Endometrium (tissue), 2 donors: ENCODE measurements around the gene MBP.
A peak's percentile ranks its signal among the peaks of the same experiment; 100 is the strongest.
"Not testable (repeated sequence)": the region's sequence is repeated elsewhere in the genome, so short reads cannot be mapped to it uniquely, and the experiment has no call there.

Experiments used
- FAIRE-seq: peaks from 2 replicates; lab custom pipeline; 2012; peaks lifted over from hg19 to GRCh38; lab: Jason Lieb, UNC
- donor health status: control.
- donor health status: control.

The MBP gene

DNA sequence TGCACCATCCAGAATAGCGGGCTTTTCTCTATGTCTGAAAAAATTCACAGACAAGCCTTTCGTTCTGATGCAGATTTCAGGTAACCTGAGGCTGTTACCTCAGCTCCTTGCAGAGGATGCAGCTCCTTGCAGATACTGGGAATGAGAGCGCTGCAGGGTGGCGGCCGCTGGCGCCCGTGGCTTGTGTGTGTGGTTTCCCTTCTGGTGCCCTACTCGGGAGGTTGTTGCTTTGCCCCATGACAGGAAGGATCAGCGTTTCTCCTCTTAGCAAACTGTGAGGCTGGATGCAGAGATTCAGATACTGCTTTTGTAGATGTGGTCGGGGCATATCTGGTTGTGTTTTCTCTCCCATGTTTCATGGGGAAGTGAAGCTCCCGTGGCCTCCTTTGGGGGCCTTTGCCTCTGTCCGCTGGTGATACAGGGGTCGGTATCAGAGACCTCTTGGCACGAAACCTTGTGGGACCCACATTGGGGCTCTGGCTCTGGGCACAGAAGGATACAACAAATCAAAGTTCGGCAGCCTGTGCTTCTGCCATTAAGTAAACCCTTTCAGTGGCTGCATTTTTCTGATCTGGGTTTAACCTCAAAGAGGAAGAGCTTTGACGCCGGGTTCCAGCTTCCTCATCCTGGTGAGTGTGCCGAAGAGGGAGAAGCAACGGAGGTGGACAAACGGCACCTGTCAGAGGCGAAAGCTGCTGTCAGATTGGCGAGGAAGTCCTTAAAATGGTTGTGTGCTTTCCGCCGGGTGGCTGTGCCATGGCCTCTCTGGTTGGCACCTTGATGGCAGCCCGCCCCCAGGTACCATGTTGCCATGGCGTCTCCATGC, 127.8 kb downstream of the MBP start:
- no peak for FAIRE-seq

DNA sequence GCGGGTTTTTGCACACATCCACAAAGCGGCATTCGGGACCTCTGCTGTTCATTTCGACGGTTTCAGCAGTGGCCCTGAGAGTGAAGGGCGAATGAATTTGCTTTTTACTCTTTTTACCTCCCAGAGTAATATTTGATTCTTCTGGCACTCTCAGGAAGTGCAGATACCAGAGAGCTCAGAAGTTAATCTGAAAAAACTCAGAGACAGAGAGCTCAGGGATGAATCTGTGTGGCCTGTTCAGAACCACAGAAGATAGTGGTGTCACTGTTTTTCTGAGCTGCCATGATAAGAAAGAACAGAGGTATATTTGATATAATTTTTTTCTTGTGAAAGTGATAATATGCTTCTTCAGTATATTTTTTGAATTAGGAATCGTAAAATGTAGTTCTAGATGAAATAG, 129.3 kb downstream of the MBP start:
- FAIRE-seq = no peak

DNA sequence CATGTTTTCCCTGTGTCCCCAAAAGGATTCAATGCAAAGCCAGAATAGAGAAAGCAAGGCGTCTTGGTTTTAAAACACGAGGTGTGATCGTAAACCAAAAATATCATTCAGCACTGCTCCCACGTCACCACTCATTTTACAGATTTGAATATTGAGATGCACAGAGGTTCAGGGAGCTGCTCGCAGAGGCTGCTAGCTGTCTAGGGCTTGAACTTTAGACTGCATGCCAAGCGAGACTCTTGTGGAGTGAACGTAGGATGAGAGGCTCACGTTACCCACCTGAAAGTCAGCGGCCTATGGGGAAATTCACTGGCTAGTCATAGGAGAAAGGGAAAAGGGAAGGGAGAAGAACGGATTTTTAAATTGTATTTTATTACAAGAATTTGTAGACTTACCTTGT, 130.1 kb downstream of the MBP start:
- no peak for FAIRE-seq

DNA sequence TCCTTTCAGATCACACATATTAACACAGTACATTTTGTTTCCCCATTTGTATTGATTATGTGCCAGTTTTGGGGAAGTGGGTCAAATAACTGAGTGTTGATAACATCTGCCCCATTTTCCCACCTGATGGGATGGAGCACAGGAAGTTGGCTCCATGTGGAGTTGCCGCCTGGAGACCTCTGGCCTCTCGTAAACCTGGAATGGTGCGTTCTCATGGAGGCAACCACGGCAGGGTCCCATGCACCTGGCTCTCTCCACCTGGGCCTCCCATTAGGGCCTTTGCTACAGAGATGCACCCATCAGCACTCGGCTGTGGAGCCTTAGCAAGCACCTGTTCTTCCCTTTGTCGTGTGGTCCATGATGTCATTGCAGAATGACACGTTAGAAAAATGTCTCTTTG, 130.6 kb downstream of the MBP start:
- FAIRE-seq = no peak

DNA sequence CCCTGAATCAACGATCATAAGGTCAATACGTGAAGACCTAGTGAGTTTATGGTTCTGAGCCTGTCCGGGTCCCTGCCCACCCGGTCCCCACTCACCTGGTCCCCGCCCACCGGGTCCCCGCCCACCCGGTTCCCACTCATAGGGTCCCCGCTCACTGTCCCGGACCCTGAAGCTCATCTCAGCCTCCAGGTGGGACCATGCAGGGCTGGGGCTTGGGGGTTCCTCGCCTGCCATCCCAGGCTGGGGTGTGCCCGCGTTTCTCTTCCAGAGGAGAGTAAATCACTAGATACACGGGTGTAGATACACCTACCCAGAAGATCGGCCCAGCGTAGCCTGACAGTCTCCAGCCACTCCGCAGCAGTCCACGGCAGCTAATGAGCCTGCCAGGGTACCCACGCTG, 131.5 kb downstream of the MBP start:
- no peak for FAIRE-seq

DNA sequence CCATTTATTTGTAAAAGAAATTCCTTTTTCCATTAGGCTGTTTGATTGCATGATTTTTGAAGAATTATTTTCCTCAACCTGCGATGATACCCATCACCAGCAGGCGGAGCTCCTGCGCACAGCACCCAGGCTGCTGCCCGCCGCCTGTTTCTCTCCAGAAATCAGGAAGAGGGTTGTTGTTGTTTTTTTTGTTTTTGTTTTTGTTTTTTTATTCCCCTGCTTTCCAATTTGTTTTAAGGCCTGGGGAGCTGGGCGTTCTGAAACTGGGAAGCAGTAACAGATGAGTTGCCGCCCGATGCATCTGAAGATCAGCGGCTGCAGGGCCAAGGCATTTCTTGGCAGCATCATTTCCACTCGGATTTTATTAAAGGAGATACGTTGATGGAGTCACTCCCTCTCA, 132.1 kb downstream of the MBP start:
- peak; percentile 93 for FAIRE-seq

DNA sequence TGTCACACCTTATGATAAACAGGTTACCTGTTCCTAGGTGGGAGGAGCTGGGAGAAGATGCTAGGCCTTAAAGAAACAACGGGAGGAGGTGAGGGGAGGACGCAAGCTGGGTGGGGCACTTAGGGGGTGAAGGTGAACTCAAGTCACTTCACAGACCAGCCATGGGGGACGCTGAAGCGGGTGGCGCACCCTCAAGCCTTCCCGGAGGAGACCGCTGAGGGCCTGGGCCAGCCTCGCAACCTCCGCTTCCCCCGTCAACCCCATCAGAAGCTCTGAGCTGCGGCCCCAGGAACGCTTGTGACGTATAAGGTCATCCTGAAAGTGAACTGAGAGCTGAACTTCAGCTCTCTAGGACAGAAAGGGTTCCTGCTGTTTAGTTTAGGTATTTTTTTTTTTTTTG, 133.5 kb downstream of the MBP start:
- no peak for FAIRE-seq

DNA sequence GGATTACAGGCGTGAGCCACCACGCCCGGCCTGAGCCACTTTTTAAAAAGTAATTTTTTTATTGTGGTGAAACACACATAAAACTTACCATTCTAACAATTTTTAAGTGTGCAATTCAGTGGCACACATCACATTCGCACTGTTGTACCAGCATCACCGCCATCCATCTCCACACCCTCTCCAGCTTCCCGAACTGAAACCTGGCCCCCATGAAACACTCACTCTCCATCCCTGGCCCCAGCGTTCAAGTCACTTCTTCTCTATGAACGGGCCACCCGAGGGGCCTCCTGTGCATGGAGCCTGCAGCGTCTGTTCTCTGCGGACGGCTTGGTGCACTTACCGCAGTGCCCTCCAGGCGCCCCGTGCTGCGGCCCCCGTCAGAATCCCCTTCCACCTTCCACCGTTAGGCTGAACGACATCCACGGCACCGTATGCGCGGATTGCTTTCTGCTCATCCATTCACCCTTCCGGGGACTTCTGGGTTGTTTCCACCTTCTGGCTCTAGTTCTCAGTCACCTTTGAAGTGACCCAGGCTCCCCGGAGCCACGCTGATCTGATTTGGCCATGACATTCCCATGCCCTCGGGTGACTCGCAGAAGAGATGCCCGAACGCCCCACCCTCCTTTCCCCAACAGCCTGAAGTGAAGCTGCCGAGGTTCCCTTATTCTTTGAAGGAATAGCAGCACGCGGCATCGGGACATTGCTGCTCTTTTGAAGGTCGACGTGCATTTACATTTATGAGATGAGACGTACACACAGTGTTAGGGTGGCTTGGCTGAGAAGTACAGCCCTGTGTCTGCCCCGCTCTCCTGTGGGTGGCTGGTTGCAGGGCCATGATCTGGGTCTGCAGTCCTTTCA, 134.4 kb downstream of the MBP start:
- no peak for FAIRE-seq

DNA sequence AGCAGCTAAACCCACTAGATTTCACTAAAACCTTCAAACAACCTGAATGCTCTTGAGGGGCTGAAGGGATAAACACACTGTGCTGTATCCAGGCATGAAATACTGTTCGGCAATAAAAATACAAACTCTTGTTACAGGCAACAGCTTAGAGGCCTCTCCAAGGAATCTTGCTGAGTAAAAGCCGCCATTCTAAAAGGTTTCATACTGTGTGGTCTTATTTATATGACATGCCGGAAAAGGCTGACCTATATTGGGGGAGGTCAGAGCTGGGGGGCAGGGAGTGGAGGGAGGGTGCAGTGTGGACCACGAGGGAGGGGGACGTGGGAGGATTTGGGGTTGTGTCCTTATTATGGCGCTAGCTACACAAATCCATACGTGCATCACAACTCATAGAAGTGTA, 136.2 kb downstream of the MBP start:
- no peak for FAIRE-seq

DNA sequence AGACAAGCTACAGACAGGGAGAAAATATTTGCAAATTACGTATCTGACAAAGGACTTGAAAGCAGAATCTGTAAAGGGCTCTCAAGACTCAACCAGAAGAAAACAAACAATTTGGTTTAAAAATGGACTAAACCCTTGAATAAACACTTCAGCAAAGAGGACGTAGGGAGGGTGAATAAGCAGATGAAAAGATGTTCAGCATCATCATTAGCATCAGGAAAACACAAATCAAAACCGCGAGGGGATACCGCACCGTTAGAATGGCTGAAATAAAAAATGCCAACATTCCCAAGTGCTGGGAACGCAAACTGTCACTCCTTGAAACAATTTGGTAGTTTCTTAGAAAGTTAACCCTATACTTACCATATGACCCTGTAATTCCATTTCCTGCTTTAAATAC, 136.7 kb downstream of the MBP start:
- no peak for FAIRE-seq

DNA sequence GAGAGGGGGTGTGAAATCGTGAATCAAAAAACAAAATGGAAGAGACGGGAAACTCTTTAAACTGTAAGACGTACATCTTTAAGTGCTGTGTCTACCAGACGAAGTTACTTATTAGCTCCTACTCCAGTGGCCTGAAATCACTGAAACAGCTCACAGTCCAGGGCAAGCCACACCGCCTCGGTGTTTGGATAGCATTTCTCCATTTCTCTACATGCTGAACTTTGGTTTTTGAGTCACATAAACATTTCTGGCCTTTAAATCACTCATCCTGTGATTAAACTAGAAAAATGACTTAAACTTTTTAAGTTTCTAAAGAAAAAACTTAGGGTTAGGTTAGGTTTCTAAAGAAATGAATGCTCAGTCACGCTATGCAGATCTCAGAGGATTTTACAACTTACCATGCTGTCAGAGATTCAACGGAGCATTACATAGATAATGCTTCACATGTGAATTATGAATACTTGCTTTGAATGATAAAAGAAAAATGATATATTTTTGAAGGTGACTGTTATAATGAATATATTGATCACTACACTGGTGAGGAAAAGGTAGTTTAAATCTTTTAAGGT, 138.4 kb downstream of the MBP start:
- no peak for FAIRE-seq

DNA sequence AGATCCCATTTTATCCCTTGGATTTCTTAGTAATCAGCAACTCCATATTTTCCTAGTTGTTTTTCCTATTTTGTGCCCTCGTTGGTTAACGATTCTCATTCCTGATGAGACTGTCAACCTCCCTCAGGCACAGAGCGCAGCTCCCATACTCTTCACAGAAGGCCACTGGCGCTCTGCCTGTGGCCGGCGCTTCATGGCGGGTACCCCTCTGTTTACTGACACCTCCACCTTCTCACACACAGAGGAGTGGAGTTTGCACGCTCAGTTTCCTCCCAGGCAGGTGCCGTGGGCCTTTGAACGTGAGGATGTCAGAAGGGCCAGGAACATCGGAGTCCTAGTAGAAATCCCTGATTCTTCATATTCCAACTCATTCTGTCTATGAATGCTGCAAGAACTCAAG, 139.0 kb downstream of the MBP start:
- no peak for FAIRE-seq

DNA sequence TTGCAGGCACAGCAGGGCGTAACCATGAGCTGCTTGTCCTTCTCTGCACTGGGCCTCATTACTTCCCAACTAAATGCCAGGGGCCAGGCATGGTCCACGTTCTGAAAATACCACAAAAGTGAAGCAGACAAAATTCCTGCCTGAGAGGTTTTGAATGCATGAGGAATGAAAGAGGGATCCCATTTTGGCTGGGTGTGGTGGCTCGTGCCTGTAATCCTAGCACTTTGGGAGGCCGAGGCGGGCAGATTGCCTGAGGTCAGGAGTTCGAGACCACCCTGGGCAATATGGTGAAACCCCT, 139.5 kb downstream of the MBP start:
- no peak for FAIRE-seq

DNA sequence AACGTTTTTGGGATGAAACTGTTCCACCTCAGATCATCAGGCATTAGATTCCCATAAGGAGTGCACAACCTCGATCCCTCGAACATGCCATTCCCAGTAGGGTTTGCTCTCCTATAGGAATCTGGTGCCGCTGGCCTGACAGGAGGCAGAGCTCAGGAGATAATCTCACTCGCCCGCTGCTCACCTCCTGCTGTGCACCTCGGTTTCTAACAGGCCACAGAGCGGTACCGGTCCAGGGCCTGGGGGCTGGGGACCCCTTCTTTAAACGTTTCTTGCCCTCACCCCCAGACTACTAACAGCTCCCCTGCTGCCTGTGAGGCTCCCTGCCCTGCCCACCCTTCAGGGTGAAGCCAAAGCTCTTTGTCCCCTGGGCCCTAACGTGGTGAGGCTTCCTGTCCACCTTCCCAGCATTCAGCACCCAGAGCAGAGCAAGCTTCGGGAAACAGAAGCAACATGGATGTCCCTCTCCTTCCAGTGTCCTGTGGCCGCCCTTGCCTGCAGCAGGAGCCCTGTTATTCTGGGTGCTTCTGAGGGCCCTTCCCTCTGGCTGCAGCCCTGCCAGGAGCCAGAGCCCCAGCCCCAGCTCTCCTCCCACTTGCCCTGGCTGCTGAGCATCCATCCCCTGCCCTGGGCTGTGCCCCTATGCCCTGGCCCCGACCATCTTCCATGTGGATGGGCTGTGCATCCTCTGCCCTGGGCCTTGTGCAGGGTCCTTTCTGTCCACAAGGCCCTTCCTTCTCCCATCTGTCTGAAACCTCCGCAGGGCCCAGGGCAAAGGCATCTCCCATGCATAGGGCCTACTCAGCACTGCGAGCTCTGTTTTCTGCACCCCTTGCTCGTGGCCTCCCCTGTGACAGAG, 140.1 kb downstream of the MBP start:
- no peak for FAIRE-seq

DNA sequence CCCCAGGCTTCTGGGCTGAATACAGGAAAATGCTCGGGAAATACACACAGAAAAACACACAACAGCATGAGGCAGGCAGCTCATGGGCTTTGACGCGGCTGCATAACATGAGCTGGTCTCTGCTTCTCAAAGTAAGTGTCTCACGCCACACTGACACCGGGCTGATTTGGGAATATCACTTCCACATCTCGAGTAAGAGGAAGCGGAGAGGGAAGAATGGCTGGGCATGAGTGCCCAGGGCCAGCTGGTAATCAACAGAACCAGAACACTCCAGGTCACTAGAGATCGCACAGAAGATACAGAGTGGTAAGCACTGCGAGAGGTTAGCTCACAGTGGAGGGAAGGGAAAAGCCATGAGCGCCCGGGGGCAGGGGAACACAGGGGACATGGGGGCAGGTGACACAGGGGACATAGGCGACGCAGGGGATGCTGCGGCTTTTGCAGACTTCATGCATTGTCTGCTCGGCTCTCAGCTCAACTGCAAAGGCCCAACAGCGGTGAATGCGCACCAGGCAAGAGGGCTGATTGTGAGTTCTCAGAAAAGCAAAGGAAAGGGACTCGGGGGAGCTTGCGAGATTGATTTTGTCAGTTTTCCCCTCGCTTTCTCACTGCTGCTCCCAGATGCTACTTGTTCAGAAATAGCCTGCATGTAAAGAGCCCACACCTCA, 141.4 kb downstream of the MBP start:
- FAIRE-seq = no peak

DNA sequence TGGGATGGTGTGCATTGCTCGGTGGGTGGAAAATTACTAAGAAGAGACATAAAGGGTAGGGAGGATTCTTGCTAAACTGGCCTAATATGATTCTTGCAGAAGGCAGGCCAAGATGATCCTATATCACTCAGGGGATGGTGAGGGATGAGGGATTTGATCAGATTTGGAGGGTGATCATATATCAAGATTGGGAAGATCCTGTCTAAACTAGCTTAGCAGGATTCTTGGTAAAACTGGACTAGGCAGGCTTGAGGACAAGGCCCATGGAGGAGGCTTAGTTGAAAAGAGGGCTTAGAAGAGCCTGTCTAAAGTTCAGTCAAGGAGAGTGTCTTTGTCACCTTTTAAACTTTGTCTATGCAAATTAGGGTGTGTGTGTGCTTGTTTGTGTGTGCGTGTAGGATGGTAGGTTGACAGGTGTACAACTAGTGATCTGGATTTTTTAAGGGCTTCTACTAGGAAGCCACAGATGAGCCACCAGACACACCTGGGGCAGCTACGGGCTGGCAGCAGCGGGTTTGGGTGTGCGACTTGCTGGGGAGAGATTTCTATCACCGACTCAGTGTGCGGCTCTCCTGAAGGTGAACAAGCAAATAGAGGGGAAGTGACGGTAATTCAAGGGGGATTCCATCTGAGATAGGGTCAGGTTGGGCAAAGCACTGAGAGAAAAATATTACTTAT, 142.1 kb downstream of the MBP start:
- not testable (repeated sequence) for FAIRE-seq

DNA sequence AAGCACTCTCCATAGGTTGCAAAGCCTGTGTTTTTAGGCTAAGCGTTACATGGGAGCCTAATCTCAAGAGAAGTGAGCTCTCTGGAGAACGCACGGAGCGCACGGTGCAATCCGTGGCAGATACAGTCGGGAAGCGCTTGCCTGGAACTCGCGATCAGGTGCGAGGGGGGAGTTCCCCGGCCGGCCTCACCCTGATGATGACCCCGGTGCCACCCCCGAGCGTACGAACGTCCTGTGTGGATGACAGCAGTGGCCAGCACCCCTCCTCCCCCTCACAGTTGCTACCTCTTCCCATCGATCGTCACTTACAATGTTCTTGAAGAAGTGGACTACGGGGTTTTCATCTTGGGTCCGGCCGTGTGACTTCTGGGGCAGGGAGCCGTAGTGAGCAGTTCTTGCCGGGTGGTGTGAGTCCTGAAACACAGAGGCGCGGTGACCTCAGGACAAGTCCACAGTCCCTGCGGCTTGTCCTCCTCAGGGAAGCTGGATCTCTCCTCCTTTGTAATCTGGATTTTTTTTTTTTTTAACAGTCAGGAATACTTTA, 142.9 kb downstream of the MBP start:
- FAIRE-seq = no peak

DNA sequence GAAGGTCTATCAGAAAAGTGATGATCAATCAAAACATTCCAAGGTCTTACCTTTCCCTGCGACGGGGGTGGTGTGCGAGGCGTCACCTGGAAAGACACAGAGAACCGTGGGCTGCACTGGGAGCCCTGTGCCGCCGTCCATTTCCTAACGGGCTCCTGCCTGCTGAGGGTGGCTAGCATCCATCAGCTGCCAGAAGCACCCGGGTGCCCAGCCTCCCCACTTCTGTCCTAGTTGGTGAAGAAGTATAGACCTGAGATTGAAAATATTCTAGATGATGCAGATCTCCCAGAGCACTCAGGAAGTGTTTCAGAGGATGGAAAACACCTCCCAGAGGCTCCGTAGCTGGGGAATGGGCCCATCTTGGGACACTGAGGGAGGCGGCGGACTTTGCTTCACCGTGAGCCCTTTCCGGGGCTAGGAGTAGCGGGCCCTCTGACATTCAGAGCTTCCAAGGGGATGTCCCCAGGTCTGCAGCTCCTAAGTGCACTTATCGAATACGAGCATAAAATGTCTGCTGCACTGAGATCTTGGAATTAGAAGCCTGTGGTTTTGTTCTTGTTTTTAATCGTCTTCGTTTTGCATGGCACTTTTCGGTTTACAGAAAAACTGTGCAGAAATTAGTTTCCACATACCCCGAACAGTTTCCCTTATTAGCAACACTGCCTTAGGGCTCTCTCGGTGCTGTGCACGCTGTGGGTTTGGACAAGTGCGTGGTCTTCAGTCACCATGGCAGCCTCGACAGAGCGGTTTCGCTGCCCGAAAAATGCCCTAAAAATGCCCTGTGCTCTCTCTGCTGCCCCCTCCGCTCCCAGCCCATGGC, 143.5 kb downstream of the MBP start:
- FAIRE-seq = no peak

DNA sequence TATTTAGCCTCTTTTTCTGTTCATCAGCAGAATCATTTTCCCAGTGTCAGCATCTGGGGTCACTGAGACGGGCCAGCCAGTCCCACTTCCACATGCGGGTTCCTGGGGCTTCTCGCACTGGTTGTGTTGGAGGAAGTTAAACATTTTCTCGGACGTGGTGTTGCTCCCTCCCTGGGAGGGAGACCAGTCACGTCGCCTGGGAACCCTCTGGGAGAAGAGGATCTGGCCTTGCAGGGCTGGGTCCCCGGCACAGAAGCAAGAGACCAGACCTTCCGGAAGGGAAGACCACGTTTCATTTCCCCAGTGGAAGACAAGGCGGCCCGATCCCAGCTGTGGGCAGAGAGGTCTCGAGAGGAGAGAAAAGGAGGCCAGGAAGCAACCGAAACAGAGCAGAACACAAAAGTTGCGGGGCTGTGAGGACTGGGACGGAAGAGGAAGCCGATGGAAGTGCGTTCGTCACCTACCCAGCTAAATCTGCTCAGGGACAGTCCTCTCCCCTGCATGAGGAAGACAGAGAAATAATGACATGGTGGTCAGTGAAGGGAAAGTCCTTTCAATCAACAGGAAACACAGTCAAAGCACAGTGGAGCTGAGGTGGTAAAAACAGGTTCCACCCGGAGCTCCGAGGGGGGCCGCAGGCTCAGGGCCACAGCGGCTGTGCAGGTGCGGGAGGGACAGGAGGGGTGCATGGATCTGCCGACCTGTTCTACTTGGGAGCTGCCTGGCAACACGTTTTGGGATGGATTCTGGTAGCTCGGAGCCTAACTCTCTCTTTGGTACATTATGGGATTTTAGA, 144.4 kb downstream of the MBP start:
- no peak for FAIRE-seq
